H1 (cell line): ENCODE results near the gene DDX21. TPM values are rescaled to one million over a fixed set of nuclear protein-coding genes. Genes with fewer than 3 reads are reported as not detected.
A peak's percentile ranks its signal among the peaks of the same experiment; 100 is the strongest.

Experiments used
- CTCF ChIA-PET: fragments of 300-600 bp; sonication (Branson Sonifier 250); formaldehyde crosslinking; loops from one replicate; lab custom pipeline; 2021; ENCODE audit not compliant: partially characterized antibody; lab: Charles Lee
- POLR2A ChIA-PET: fragments of 300-600 bp; sonication (Branson Sonifier 250); formaldehyde crosslinking; loops from one replicate; lab custom pipeline; 2021; ENCODE audit warnings: inconsistent platforms; ENCODE audit not compliant: partially characterized antibody; lab: Charles Lee
- DNase-seq, 2 experiments: peaks; one replicate each; pipeline versions ENCODE4 v3.0.0 to v3.0.0-alpha.2; 2010 to 2022; ENCODE audit warnings: low spot score in 2 of 2, low read depth in 1 of 2, mixed read lengths in 1 of 2
- FAIRE-seq: peaks from 2 replicates; lab custom pipeline; 2011; peaks lifted over from hg19 to GRCh38; lab: Jason Lieb, UNC
- H2AFZ ChIP-seq: 2 replicates; pipeline ENCODE4 v1.8.1; 2012; ENCODE audit warnings: low read length, inconsistent platforms
- H2AK5ac ChIP-seq: 2 replicates; pipeline ENCODE4 v1.6.1; 2013; ENCODE audit warnings: low read depth, low read length
- H2BK120ac ChIP-seq: replicated peaks from 2 replicates; pipeline ENCODE3; 2013; ENCODE audit warnings: low read depth, low read length, inconsistent platforms
- H2BK12ac ChIP-seq: 2 replicates; pipeline ENCODE4 v1.6.1; 2013; ENCODE audit warnings: low read depth, low read length
- H2BK15ac ChIP-seq: 2 replicates; pipeline ENCODE4 v1.6.1; 2013; ENCODE audit warnings: low read length
- H2BK20ac ChIP-seq: 2 replicates; pipeline ENCODE4 v1.6.1; 2013; ENCODE audit warnings: low read length
- H2BK5ac ChIP-seq: 2 replicates; pipeline ENCODE4 v1.6.1; 2013; ENCODE audit warnings: low read depth, low read length
- H3K14ac ChIP-seq: 2 replicates; pipeline ENCODE4 v1.6.1; 2013; ENCODE audit warnings: inconsistent platforms; ENCODE audit not compliant: insufficient read length
- H3K18ac ChIP-seq: 2 replicates; pipeline ENCODE4 v1.6.1; 2013; ENCODE audit warnings: low read length; ENCODE audit errors: extremely low read depth
- H3K23ac ChIP-seq: 2 replicates; pipeline ENCODE4 v1.6.1; 2013; ENCODE audit warnings: inconsistent platforms; ENCODE audit not compliant: insufficient read length
- H3K23me2 ChIP-seq: 2 replicates; pipeline ENCODE4 v1.6.1; 2013; ENCODE audit warnings: low read depth, low read length
- H3K27ac ChIP-seq: 2 replicates; pipeline ENCODE4 v1.6.1; 2011; ENCODE audit warnings: low read depth, low read length, inconsistent platforms
- H3K27me3 ChIP-seq, 4 experiments: replicated peaks in 1 of 4; 1 replicate in 1 of 4; 2 replicates in 3 of 4; pipeline versions ENCODE4 v1.6.1 to v1.8.1; 2011 to 2013; ENCODE audit warnings: low read length in 3 of 4, mild to moderate bottlenecking in 3 of 4, inconsistent platforms in 2 of 4, mixed read lengths in 2 of 4, moderate library complexity in 1 of 4; ENCODE audit not compliant: control insufficient read depth in 3 of 4, insufficient read depth in 3 of 4; ENCODE audit errors: extremely low read depth in 1 of 4
- H3K36me3 ChIP-seq, 4 experiments: 2 replicates each; pipeline versions ENCODE4 v1.6.1 to v1.8.1; 2011 to 2013; ENCODE audit warnings: mild to moderate bottlenecking in 4 of 4, low read length in 3 of 4, moderate library complexity in 2 of 4, control low read depth in 1 of 4, inconsistent platforms in 1 of 4; ENCODE audit not compliant: insufficient read depth in 4 of 4, control insufficient read depth in 2 of 4
- H3K4ac ChIP-seq: replicated peaks from 2 replicates; pipeline ENCODE3; 2013; ENCODE audit warnings: low read length, low read depth, mixed read lengths, inconsistent platforms; ENCODE audit not compliant: insufficient read length
- H3K4me1 ChIP-seq, 4 experiments: replicated peaks in 1 of 4; 1 replicate in 1 of 4; 2 replicates in 3 of 4; pipeline versions ENCODE4 v1.6.1 to v1.8.1; 2011 to 2013; ENCODE audit warnings: low read length in 3 of 4, inconsistent platforms in 2 of 4, mixed read lengths in 1 of 4; ENCODE audit not compliant: insufficient read depth in 4 of 4, control insufficient read depth in 3 of 4
- H3K4me2 ChIP-seq, 2 experiments: 2 replicates each; pipeline versions ENCODE4 v1.6.1 to v1.8.1; 2011 to 2013; ENCODE audit warnings: low read depth in 2 of 2, low read length in 2 of 2, control low read depth in 1 of 2, inconsistent platforms in 1 of 2, mild to moderate bottlenecking in 1 of 2; ENCODE audit not compliant: insufficient read depth in 1 of 2
- H3K4me3 ChIP-seq, 4 experiments: fragments of 200-600, 300-600 bp in 1 of 4; sonication (generic), shearing (Covaris generic), sonication (Bioruptor Twin) in 1 of 4; 2 replicates each; pipeline versions ENCODE4 v1.5.1 to v1.8.1; 2011 to 2016; ENCODE audit warnings: low read length in 4 of 4, low read depth in 3 of 4, control low read depth in 2 of 4, inconsistent platforms in 2 of 4, mild to moderate bottlenecking in 2 of 4, mixed read lengths in 1 of 4, moderate library complexity in 1 of 4; ENCODE audit not compliant: insufficient read depth in 2 of 4; ENCODE audit errors: extremely low read depth in 1 of 4
- H3K56ac ChIP-seq: replicated peaks from 2 replicates; pipeline ENCODE3; 2013; ENCODE audit warnings: low read depth, mild to moderate bottlenecking, mixed read lengths, low read length, inconsistent platforms; ENCODE audit not compliant: insufficient read length
- H3K79me1 ChIP-seq: 2 replicates; pipeline ENCODE4 v1.6.1; 2013; ENCODE audit warnings: low read depth, low read length, control low read depth
- H3K79me2 ChIP-seq, 2 experiments: 2 replicates each; pipeline versions ENCODE4 v1.6.1 to v1.8.1; 2012 to 2013; ENCODE audit warnings: low read length in 2 of 2, mild to moderate bottlenecking in 2 of 2, inconsistent platforms in 1 of 2; ENCODE audit not compliant: insufficient read depth in 2 of 2, control insufficient read depth in 1 of 2
- H3K9ac ChIP-seq, 4 experiments: replicated peaks in 1 of 4; 1 replicate in 1 of 4; 2 replicates in 3 of 4; pipeline versions ENCODE4 v1.6.1 to v1.8.1; 2011 to 2013; ENCODE audit warnings: low read depth in 3 of 4, low read length in 3 of 4, control low read depth in 2 of 4, mild to moderate bottlenecking in 2 of 4, moderate library complexity in 2 of 4, inconsistent platforms in 1 of 4; ENCODE audit errors: extremely low read depth in 1 of 4
- H3K9me3 ChIP-seq, 2 experiments: 2 replicates each; pipeline versions ENCODE4 v1.6.1 to v1.8.1; 2012 to 2013; ENCODE audit warnings: mild to moderate bottlenecking in 2 of 2, moderate library complexity in 2 of 2, control low read depth in 1 of 2, inconsistent platforms in 1 of 2, low read depth in 1 of 2, low read length in 1 of 2, mixed read lengths in 1 of 2; ENCODE audit not compliant: insufficient read depth in 2 of 2
- H4K20me1 ChIP-seq, 2 experiments: replicated peaks in 1 of 2; 2 replicates each; pipeline versions ENCODE3 to v1.8.1; 2011 to 2013; ENCODE audit warnings: inconsistent platforms in 2 of 2, low read length in 2 of 2, mild to moderate bottlenecking in 1 of 2; ENCODE audit not compliant: insufficient read depth in 2 of 2, control insufficient read depth in 1 of 2
- H4K5ac ChIP-seq: 2 replicates; pipeline ENCODE4 v1.6.1; 2013; ENCODE audit warnings: low read length, low read depth, mixed read lengths, inconsistent platforms; ENCODE audit not compliant: insufficient read length
- H4K8ac ChIP-seq: 2 replicates; pipeline ENCODE4 v1.8.0; 2013; ENCODE audit warnings: mild to moderate bottlenecking, moderate library complexity, low read length, inconsistent platforms; ENCODE audit not compliant: insufficient read depth; ENCODE audit errors: extremely low read depth
- H4K91ac ChIP-seq: replicated peaks from 2 replicates; pipeline ENCODE3; 2013; ENCODE audit warnings: low read length, mixed read lengths, inconsistent platforms; ENCODE audit not compliant: insufficient read length
- CTCF ChIP-seq, 3 experiments: IDR thresholded peaks; 1 replicate in 2 of 3; 2 replicates in 1 of 3; pipeline versions ENCODE4 v1.5.1 to v1.6.1; 2011; ENCODE audit warnings: low read length in 3 of 3, mild to moderate bottlenecking in 3 of 3, inconsistent platforms in 2 of 3, low read depth in 1 of 3, moderate library complexity in 1 of 3; ENCODE audit not compliant: insufficient read depth in 1 of 3; ENCODE audit errors: control extremely low read depth in 1 of 3
- EP300 ChIP-seq, 2 experiments: IDR thresholded peaks; 1 replicate in 1 of 2; 2 replicates in 1 of 2; pipeline ENCODE4 v1.6.1; 2011 to 2012; ENCODE audit warnings: low read depth in 2 of 2, low read length in 2 of 2, mild to moderate bottlenecking in 2 of 2, borderline replicate concordance in 1 of 2, inconsistent platforms in 1 of 2, moderate library complexity in 1 of 2
- JUN ChIP-seq: IDR thresholded peaks from 2 replicates; pipeline ENCODE4 v1.6.1; 2011; ENCODE audit warnings: low read depth, mild to moderate bottlenecking, improper control_type of control experiment, low read length
- RXRA ChIP-seq: IDR thresholded peaks from 2 replicates; pipeline ENCODE4 v1.6.1; 2011; ENCODE audit warnings: low read depth, mild to moderate bottlenecking, low read length, moderate library complexity; ENCODE audit not compliant: insufficient read depth
- SP4 ChIP-seq: IDR thresholded peaks from 2 replicates; pipeline ENCODE4 v1.6.1; 2012; ENCODE audit warnings: low read length, inconsistent platforms
- TBP ChIP-seq: IDR thresholded peaks from 2 replicates; pipeline ENCODE4 v1.6.1; 2011; ENCODE audit warnings: low read depth, low read length, improper control_type of control experiment
- WGBS, 2 experiments: shearing (Covaris generic) in 1 of 2; methylation state at CpG; one replicate each; pipeline versions ENCODE4 v1.1.6 to v1.1.7; 2013 to 2015; ENCODE audit warnings: low lambda C conversion rate in 2 of 2, mixed read lengths in 2 of 2, inconsistent platforms in 1 of 2, low coverage in 1 of 2, missing lambda C conversion rate in 1 of 2; ENCODE audit not compliant: insufficient replicate concordance in 2 of 2, insufficient coverage in 1 of 2, insufficient read length in 1 of 2; ENCODE audit errors: extremely low coverage in 1 of 2, missing lambda C conversion rate in 1 of 2; 5-methylcytosine and 5-hydroxymethylcytosine counted together
- polyA plus RNA-seq, 7 experiments: library from polyadenylated mRNA; depleted of rRNA in 3 of 7; stranded (reverse) in 5 of 7; unstranded in 2 of 7; fragments of >200 nt in 5 of 7; fragments of 200-250 nt in 2 of 7; gene quantifications; 1 replicate in 5 of 7; 2 replicates in 1 of 7; 4 replicates in 1 of 7; pipeline versions ENCODE4 v1.2.1 to v1.2.3, GENCODE V29; 2011 to 2013; ENCODE audit warnings: missing spikeins in 2 of 7, mixed read lengths in 2 of 7
- total RNA-seq: library from RNA; stranded (reverse); fragmentation: NEBNext Ultra II Directional; extraction: Animal tissue kit (Norgen Biotek cat#: 25700); gene quantifications from 2 replicates; pipeline ENCODE4 v1.2.1, GENCODE V29; 2021

DDX21 gene
- total and polyA plus RNA-seq, 2 of the 8 experiments (the other 6 are each of a cell fraction or from before 2014, with no cell fraction given): 67.0 to 195 TPM

- DNase-seq (no peak), FAIRE-seq (no peak)
- Histone ChIP-seq H3K23ac (no peak overlapping the region), H4K91ac (no peak overlapping the region), H2AFZ (no peak overlapping the region), H2AK5ac (no peak overlapping the region), H3K9ac (no peak overlapping the region), H3K4me1 (no peaks in the 10 kb centered on the region), H2BK120ac (no peak overlapping the region), H3K56ac (no peak overlapping the region), H3K79me1 (no peaks in the 10 kb centered on the region), H3K79me2 (no peaks in the 10 kb centered on the region), H2BK20ac (no peak overlapping the region), H2BK5ac (no peak overlapping the region), H3K4me2 (no peak overlapping the region), H4K20me1 (peaks cover 1 to 3% of the 10 kb centered on the region in 2 experiments), H3K9me3 (no peaks in the 10 kb centered on the region), H4K5ac (no peak overlapping the region), H3K4ac (no peak overlapping the region), H3K14ac (no peak overlapping the region), H3K18ac (no peak overlapping the region), H2BK12ac (no peak overlapping the region), H4K8ac (no peak overlapping the region), H3K36me3 (peaks cover 33 to 87% (median 64%) of the 10 kb centered on the region in 4 experiments), H3K4me3 (no peak overlapping the region), H3K27ac (no peak overlapping the region), H3K23me2 (no peaks in the 10 kb centered on the region), H2BK15ac (no peak overlapping the region), H3K27me3 (no peaks in the 10 kb centered on the region)
- 88% methylated on average over 1 of the region's 1 CpG; no CpG with 5 or more reads in 1 of the 2 experiments for WGBS, 2 experiments
- CTCF ChIA-PET: interaction anchor here (0.6 to 1.4 kb wide), 9 partner anchors 9 to 779 kb away, joined by 3 to 9 read pairs (median 4); no protein-coding TSS in a partner anchor
- TF ChIP-seq RXRA (no peak), JUN (no peak), TBP (no peak), SP4 (no peak), EP300 (IDR thresholded peaks at IDR 0.05; ENCODE audit: borderline replicate concordance in 1 of 2, low read depth in 2 of 2, low read length in 2 of 2) (no peak), CTCF (IDR thresholded peaks at IDR 0.05; ENCODE audit: control extremely low read depth in 1 of 3, insufficient read depth in 1 of 3, low read depth in 1 of 3, low read length in 3 of 3) (peak in 1 of 3 experiments; percentile 20; a peak in 2 of 4 replicates)
- POLR2A ChIA-PET: interaction anchor here (0.6 to 11.6 kb wide), 7 partner anchors 8 to 533 kb away, joined by 3 to 91 read pairs (median 4); partner anchors contain the start of gene DDX21
Measured at GRCh38 chr10:68981074-68981473, 25.1 kb downstream of the DDX21 start.
